HG03095 (cell line): ENCODE measurements around the gene ZFHX3.

Source experiments
- ATAC-seq: cut with Tn5 transposase; IDR thresholded peaks from one replicate; pipeline ENCODE4 v1.9.1; 2021; ENCODE audit warnings: moderate library complexity; ENCODE audit not compliant: unreplicated experiment

ZFHX3 gene

GRCh38 chr16:72811876-72812275, 236.1 kb downstream of the ZFHX3 start:
- no peak for ATAC-seq

- ATAC-seq: no peak
These were observed 236.7 kb downstream of the ZFHX3 start for GRCh38 chr16:72811188-72811720.

GRCh38 chr16:72810480-72810879, 237.4 kb downstream of the ZFHX3 start:
- no peak for ATAC-seq

DNA sequence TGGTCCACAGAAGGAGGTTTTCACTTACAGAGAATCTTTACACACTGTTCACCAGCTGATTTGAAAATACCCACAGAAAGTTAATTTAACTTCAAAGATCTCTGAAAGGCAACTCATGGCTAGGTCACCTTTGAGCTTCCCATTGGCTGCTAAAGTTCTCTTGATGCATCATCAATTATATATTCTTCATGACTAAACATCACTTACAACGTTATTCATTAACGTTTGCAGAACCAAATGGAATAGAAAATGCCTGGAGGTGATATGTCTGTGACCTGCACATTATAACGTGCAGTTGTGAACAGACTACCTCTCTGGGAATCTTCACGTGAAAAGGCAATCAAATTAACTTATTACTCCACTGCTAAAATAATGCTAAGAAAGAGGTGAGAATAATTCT, 238.5 kb downstream of the ZFHX3 start:
- ATAC-seq: no peak

DNA sequence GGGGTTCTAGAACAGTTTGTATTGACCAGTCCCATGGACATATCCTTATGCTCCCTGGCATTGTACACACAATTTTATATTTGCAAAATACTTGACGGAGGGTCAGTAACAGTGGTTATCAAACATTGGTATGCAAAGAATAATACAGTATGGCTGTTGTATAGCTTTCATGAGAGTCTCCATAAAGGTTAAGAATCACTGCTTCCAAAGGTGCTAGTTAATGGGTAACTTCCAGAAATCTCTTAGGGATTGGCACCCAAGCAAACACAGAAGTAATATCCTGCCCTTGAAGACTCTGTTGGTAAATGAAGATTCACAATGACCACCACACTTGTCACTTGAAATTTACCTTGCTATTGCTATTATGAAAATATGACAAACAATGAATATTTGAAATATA, 239.2 kb downstream of the ZFHX3 start:
- no peak for ATAC-seq

DNA sequence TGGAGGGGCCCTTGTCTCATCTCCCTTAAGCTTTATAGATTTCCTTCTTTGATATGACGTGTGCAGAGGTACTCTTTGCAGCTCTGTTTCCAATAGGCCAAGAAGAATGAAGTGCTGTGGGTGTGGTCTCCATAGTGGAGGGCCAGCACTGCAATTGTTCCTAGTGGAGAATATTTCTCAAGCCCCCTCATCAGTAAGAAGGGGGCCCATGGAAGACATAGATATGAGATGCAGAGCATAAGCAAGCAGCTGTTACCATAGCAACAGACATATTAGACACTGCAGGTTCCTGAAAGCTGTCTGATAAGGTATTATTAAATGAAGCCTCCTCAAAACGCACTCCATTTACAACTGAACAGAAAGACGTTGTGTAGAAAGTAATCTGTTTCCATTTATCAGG, 240.7 kb downstream of the ZFHX3 start:
- ATAC-seq: no peak

GRCh38 chr16:72805486-72805885, 242.4 kb downstream of the ZFHX3 start:
- no peak for ATAC-seq

DNA sequence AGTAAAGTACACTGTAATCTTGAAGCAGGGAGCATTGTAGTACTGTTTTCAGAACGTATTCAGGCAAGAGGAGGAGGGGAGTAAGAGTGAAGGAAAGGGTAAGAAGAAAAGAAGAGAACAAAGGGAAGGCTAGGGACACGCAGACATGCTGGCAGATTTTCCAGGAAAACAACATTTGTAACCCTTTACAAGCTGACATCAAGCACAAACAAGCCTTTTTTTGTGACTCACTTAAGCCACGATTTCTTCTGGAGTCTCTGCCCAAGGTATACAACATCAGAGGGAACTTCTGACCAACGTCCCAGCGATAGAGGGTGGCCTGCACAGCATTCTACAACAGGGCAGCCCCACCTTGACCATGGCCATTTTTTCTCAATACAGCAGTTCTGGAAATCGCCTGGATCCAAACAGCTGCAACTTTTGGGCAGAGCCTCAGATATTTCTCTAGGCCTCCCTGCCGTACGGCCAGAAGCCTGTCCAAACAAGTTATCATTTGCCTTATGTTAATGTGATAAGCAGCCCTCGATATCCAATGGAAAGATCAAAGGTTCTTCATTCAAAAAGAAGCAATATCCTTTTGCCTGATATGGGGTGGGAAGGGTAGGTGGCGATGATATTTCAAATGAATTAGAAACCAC, 247.3 kb downstream of the ZFHX3 start:
- no peak for ATAC-seq

DNA sequence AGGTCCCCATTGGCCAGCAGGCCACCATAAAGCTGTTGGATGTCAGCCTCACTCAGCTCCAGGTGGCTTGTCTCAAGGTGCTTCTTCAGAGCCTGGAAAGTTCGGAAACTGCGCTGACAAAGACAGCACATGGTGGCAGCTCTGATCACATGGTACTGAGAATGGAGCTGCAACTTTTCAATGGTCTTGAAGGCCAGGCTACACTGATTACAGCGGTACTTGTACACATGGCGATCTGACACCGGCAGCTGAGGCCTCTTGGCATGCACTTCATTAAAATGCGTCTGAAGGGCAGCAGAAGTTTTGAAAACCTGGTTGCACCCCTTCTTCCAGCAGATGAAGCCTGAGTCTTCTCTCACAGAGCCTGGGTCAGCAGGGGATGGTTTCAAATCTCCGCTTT, 249.7 kb downstream of the ZFHX3 start:
- no peak for ATAC-seq

GRCh38 chr16:72797621-72798020, 250.3 kb downstream of the ZFHX3 start:
- no peak for ATAC-seq

GRCh38 chr16:72796222-72796621, 251.7 kb downstream of the ZFHX3 start:
- no peak for ATAC-seq

DNA sequence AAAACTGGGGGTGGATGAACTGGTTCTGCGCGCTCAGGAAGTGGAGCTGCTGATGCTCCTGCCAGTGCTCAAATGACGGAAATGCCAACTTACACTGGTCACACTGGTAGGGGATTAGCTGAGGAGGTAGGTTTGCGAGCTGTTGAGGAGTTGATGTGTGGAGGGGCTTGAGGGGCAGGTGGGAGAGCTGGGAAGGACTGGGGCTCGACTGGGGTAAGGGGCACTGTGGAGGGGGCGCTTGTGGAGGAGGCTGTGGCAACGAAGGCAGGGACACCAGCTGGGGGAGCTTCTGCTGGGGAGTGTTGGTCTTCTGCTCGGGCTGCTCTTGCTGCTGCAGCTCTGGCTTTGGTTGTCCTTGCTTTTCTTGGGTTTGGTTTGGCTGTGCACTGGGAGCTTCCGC, 252.9 kb downstream of the ZFHX3 start:
- ATAC-seq: no peak

- ATAC-seq: no peak
These were observed 253.6 kb downstream of the ZFHX3 start for GRCh38 chr16:72794319-72794718.

DNA sequence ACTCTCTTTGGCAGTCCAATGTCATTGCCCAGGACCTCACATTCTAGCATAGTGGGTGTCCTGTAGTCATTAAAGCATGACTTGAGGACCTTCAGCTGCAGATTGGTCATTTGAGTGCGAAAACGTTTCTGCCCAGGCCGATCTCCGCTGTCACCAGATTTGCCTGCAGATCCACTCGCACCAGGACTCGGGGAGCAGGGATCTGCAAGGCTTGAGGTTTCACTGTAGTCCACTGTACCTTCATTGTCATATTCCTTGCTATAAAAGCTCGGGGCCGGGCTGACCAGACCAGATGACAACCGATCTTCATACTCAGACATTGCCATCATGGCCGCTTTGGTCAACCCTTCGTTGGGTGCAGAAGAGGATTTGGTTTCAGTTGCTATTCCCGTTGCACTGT, 254.2 kb downstream of the ZFHX3 start:
- ATAC-seq: no peak

DNA sequence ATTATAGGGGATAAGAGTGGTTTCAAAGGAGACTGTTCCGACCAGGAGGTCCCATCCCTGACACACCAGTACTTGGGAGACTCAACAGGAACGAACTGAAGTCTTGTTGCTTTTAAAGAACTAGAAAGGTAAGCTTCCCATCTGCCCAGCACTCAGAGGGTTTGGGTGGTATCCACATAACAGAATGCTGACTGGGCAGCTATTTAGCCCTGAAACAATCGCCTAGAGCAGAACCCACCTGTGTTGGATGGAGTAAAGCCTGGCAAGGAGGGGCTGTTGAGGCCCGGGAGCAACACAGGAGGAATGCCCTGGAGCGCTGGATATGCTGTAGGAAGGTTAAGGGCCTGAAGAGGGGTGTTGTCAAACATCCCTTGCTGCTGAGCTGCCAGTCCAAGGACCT, 254.9 kb downstream of the ZFHX3 start:
- ATAC-seq: no peak

- no peak for ATAC-seq
These were observed 256.1 kb downstream of the ZFHX3 start for GRCh38 chr16:72791786-72792185.

DNA sequence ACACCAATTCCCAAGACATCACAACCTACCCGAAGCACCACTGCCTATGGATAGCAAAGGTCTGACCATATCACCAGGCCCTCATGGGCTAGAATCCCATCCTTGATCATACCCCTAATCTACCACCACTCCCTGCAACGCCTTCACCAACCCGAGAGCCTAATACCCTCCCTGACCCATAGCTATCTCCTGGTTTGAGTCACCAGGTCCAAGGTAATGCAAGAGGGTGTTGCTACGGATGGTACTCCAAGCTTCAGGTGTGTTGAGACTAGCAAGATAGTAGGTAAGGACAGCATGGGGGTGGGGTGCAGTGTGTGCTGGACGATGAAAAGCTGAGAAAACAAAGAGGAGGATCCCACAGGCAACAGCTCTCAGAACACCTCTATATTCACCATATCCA, 258.0 kb downstream of the ZFHX3 start:
- no peak for ATAC-seq

DNA sequence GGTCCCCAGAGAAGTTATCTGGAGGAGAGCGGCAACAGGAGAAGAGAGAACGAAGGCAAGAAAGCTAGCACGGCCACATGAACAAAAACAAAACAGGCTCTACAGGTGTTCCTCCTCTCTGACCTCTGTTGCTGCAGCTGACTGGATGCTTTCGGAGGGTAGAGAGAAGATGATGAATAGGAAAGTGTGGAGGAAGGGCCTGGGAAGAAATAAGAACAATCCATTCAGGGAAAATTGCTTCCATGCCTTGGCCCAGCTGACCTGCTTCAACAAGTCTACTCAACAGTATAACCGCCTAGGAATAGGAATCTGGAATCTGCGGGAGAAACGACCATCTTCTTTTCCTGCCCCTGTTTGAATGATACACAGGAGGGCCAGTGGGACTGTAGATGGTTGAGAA, 258.5 kb downstream of the ZFHX3 start:
- ATAC-seq: no peak

GRCh38 chr16:72788269-72788809, 259.6 kb downstream of the ZFHX3 start:
- no peak for ATAC-seq

DNA sequence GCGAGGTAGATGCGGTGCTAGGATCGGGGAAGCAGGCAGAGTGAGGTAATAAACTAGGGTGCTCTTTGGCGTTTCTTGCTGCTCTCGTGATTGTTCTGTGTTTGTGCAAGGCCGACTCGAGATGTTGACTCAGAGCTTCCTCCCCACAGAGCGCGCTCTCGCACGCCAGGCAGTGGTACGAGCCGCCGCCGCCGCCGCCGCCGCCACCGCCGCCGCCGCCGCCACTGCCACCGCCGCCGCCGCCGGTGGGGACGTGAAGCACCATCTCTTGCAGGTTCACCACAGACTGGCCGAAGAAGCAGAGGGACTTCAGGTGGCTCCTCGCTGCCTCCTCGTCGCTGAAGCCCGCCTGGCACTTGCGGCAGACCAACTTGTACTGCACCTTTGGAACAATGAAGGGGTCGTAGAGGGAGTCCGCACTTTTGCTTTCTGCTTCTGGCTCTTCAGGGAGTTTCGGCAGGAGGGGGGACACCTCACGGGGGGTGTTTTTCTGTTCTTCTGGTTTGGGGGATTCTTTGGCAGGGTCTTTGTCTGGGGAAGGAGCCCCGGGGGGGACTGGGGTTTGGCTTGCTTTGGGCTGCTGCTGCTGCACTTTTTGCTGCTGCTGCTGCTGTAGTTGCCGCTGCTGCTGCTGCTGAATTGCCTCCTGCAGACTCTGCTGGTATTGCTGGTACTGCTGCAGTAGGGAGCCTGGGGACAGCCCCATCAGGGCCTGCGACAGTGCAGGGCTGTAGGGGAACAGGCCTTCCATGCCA, 260.2 kb downstream of the ZFHX3 start:
- peak; percentile 75 for ATAC-seq

GRCh38 chr16:72787130-72787513, 260.8 kb downstream of the ZFHX3 start:
- no peak for ATAC-seq

GRCh38 chr16:72786606-72787005, 261.3 kb downstream of the ZFHX3 start:
- ATAC-seq: no peak
